HG03558 (cell line): ENCODE measurements around the gene LMO2.

ENCODE experiments used
- ATAC-seq: cut with Tn5 transposase; IDR thresholded peaks from one replicate; pipeline ENCODE4 v1.9.1; 2021; ENCODE audit warnings: moderate number of reproducible peaks; ENCODE audit not compliant: unreplicated experiment; ENCODE audit errors: extremely low read depth

Gene LMO2

DNA sequence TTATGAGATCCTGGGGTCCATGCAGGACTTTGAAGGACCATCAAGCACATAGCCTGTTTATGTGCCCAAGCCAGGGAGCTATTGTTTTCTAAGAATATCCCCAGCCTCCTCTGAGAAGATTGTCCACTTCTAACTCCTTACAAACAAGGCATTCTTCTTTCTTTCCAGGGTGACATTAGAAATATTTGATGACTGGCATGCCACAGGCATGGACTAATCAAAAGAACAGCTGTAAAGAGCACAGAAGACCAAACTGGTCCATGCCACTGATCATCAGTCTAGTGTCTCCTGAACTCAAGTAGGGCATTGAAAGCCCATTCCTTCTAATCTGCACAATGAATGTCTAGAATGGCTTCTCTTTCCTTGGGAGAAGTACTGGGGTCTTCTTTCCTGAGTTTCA lies 24.9 kb upstream of the LMO2 start:
- no peak for ATAC-seq

DNA sequence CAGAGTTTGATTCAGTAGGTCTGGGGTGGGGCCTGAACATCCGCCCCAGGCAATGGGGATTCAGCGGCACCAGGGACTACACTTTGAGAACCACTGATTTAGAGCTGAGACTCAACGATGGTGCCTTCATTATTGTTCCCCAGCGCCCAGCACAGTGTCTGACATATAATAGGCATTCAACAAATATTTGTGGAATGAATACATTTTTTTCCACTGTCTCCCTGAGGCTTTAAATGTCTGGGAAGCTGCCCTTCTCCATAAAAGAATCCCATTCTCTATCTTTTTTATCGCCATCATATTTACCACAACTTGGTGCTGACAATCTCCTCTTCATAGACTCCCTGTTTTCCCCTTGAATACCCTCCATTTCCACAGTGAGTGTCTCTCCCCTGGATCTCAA lies 23.6 kb upstream of the LMO2 start:
- no peak for ATAC-seq

DNA sequence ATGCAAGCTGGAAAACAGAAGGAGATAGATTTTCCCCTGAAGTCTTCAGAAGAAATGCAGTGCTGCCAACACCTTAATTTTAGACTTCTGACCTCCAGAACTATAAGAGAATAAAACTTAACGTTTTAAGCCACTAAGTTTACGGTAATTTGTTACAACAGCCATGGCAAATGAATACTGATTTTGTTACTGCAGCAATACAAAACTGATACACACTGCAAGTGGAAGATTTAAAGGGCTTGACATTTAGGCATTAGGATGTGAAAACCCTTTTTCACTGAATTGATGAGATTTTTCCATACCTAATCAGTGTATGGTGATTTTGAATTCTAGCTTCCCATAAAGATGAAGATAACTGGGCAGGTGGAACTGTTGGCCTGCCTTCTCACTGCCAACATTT lies 22.1 kb upstream of the LMO2 start:
- ATAC-seq: no peak

DNA sequence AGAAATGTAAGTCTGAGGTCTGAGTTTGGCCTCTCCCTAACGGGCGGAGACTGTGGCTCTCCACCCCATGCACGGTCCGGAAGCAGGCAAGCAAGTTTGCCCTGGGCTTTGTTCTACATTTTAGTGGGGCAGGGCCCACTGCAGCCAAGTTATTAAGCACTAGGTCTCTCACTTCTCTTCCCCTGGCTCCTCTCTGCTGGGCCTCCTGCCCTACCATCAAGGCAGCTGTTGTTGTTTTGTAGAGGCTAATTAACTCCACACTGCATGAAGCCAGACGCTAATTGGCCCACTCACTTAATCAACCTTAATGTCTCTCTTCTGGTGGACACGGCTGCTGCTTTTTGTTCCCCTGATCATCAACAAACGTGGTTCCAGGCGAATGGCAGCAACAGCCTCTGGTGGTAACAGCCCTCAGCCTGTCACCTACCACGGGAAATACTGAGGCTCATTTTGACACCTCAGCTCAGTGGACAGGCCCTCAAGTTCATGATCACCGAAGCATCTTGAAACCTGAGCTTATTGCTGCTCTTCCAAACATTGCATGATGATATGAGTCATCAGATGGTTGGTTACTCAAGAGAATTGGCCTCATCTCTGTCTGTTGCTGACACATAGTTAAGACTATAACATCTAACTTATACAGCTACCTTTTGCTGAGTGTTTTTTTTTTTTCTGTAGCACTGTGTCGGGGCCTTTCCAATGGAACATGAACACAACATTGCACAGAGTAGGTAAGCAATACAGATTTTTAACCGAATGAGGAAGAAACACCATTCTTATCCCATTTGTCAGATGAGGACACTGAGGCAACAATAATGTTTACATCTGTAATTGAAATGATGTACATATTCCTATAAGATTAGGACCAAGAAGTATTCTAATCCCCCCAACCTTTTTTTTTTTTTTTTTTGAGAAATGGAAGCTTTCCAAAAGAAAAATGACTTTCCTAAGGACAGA lies 20.8 kb upstream of the LMO2 start:
- peak; percentile 52 for ATAC-seq

DNA sequence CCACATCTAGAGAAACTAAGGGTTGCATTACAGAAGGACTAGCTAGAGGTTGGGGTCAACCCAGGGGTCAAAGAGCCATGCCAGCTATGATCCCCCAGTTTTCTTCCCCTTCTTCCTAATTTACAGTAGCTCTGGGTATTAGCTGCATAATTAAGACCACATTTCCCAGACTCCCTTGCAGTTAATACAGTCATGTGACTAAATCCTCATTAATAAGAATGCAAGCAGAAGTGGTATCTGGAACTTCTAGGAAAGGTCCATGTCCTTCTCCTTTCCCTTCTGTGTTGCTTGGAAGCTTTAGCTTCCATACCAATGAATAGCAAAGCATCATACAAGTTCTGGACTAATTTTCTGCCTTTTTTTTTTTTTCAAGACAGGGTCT lies 19.1 kb upstream of the LMO2 start:
- ATAC-seq: no peak

DNA sequence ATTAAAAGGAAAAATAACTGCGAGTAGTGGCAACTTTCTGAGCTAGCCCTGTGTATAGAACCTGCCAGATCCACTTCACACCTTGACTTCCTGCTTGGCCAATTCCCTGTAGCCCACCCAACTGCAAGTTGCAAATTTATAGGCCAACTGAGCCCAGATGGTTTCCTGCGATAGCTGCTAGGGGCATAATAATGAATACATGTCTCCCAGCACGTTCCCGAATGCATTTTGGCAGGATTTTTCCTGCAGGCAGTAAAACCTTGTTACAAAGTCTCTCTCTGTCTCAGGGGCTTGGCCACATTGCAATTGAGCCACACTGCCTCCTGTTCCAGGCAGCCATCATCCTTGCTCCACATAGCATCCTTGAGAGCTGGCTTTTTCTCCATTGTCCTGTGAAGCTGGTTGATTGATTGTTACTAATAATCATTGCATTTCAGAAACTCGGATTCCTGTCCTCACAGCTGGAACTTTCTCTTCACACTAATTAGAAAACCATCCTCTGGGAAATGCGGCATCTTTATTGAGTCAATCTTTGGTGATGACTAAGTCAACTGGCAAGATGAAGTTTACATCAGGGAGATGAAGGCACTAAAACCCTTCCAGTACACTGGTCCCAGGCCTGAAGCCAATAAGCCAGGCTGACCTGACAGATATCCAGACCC lies 18.6 kb upstream of the LMO2 start:
- no peak for ATAC-seq

DNA sequence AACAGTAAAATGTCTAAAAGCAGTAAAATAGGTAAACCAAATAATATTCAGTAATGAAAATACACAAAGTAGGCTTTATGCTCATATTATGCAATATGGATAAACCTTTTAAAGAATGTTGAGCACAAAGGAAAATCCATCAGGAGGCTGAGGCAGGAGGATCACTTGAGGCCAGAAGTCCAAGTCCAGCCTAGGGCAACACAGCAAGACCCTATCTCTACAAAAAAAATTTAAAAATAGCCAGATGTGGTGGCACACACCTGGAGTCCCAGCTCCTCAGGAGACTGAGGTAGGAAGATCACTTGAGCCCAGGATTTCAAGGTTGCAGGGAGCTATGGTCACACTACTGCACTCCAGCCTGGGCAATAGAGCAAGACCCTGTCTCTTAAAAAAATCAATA lies 17.7 kb upstream of the LMO2 start:
- ATAC-seq: no peak

DNA sequence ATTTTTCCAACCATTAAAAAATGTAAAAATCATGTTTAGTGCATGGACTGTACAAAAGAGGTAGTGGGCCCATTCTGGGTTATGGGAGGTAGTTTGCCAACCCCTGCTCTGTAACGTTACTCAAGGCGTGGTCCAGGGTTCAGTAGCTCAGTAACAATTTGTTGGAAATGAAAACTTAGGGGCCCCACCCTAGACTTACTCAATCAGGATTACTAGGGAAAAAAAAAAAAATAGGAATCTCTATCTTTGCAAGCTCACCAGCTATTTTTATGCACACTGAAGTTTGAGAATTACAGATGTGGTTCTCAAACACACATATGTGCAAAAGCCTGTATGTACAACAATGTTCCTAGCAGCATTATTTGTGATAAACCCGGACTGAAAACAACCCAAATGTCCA lies 17.3 kb upstream of the LMO2 start:
- no peak for ATAC-seq

DNA sequence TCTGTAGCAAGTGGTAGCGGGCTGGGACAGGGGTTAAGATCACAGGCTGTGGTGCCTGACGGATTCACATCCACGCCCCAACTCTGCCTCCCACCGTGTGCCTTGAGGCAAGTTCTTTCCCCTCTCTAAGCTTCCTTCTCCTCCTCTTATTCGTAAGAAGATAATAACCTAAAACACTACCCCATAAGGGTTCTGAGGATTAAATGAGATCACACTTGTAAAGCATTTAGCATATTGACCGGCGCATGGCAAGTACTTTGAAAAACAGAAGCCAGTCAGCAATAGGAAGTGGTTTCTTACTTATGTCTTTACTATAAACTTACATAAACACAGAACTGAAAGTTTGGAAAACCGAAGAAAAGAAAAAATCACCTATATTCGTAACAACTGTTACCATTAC lies 15.5 kb upstream of the LMO2 start:
- no peak for ATAC-seq

DNA sequence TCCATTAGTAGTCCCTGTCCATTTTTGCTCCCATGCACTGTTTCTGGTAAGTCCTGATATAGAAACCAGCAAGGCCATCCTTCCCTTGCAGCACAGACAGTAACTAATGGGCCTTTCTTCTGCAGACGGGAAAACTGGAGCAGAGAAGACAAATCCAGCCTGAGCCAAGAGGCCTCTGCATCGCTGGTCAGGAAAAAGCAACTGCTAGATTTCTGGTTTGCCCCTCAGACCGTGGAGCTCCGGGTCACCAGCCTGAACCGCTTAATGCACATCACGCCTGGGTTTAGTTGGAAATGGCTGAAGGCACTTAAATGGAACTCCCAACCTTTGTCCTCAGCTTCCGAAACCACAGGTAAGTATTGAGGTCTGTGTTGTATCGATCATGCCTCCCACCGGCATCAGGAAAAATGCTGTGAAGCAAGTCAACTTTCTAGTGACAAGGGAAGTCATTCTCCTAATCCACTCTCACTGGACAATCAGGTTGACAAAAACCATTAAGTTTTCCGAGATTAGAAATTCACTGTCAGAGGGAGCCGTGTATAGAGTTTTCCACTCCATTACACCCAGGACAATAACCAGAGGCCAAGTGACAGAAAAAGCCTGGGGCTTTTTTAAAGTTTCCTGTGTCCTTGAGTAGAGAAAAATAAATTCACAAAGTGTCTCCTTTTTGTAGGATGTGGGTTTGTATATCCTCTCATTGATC lies 14.8 kb upstream of the LMO2 start:
- ATAC-seq: no peak

DNA sequence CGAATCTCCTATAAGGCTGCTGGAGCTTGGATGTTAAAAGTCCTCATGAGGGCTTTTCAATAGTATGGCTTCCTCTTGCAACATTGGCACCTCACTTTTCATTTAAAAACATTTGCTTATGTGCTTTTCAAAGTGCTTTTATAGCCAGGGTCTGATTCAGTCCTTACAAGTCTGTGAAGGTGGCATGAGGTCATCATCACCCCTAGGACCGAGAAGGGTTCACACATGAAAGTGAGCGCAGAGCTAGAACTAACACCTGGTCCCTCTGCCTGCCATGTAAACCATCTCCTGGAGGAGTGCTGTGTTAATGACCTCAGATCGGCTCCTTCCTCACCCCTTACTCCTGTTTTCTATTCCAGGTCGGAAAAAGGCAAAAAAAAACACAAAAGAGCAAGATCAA lies 12.2 kb upstream of the LMO2 start:
- no peak for ATAC-seq

DNA sequence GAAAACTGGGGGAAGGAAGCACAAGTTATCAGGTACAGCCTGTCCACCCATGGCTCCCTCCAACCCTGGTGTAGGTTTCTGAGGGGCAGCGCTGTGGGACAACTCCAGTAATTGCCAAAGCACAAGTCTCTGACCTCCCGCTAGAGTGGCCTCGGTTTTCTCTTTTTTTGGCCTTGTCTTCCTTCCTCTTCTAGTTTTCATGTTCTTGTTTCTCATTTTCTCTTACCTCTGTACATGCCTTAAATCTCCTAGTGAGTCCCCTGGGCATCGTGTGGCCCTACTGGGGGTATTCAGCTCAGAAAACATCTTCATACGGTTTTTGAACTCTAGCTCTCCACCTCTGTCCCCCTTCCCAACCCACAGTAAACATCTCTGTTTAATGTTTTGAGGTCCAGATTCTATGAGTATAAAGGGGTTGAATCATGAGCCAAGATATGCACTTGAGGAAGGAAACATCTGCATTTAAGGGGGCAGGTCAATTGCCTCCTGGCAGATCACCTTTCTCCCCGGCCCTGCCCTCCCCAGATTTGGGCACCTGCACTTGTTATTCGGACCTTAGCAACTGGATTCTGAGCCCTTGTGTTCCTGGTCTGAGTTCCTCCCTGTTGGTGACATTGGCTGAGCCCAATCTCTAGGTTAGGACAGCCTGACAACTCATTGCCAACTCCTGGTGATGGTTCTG lies 8.4 kb upstream of the LMO2 start:
- no peak for ATAC-seq

DNA sequence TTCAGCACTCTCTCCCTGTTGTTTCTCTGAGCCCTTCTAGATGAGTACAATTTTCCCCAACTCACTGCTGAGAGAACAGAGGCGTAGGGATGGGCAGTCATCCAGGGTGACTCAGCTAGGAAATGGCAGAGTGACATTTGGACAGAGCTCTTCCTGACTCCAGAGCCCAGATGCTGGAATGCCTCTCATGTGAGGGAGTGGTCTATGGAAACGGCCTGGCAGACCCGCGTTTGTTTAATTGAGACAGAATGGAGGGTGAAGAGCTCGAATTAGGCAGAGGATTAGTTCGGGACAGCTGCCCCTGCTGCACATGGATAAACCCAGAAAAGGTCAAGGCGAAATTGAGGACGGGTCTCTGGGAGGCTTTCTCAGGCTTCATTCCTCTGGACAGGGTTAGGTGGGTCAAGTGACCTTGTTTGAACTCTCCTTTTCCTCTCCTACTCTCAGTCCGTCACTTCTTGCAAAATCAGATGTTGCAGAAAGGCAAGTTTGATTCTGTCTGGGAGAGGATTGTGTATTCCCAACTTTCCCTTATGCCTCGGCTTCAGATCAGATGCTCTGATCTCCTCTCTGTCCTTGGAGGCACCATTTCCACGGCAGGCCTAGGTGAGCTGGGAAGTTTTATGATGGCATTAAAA lies 7.6 kb upstream of the LMO2 start:
- ATAC-seq: no peak

DNA sequence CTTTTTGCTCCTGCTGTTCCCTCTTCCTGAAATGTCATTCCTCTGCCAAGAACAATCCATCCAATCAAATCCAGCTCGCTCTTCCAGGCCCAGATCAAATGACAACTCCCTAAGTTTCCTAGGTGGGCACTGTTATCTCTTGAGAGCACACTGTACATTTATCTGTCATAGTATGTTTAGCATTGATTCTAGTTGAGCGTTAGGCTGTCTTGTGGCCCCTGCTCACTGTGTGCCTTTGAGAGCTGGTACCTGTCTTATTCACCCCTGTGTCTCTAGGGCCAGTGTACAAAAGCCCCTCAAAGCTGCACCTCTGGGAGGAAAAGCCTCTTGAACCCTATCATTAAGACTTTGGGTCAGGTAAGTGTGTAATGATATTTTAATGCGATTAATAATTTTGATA lies 7.1 kb upstream of the LMO2 start:
- ATAC-seq: no peak

DNA sequence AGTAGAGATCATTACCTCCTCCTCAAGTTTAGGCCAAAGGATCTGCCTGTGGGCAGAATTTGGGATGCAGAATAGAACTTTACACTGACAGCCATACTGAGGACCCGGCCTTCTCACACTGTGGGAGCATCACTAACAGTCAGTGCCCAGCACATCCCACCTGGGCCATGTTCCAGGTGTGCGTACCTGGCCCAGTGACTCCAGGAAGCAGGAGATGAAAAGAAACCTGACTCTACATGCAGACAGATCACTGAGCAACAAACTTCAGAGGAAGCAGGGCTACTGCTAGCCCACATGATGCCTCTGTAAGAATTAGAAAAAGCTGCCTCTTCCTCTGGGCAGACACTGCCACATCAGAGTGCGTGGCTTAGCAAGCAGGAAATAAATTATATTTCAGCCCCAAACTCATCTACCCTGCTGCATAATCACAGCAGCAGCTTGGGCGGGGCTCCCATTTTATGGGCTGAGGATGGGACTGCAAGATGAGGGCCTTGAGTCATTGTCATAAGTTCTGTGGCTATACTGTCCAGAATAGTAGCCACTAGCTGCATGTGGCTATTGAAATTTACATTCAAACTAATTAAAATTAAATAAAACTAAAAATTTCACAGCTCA lies 6.0 kb upstream of the LMO2 start:
- ATAC-seq: no peak

DNA sequence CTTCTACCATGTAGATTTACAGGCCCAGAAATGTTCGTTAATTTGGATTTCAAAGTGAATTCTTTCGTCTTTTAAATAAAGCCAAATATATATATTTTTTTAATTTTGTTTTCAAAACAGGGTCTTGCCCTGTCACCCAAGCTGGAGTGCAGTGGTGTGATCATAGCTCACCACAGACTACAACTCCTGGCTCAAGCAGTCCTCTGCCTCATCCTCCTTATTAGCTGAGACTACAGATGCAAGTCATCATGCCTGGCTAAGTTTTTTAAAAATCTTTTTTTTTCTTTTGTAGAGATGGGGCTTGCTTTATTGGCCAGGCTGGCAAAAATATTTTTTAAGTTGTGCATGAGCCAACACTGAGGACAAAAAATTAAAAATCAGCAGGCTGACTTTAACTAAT lies 5.0 kb upstream of the LMO2 start:
- ATAC-seq: no peak

DNA sequence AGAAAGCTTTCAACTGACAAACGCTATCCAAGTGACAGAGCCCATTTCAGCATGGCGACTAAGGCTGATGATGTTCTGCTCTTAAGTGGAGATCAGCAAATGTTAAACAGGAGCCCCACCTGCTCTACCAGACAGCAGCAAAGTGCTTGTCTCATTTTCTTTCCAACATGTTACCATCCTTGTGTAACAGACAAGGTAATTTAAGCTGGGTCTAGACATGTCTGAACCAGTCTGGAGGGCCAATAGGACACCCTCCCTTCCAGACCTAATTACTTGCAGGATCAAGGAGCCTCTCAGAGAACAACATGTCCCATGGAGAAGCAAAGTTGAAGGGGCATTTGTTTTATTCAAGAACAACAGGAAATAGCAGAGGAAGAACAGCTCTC lies 3.9 kb upstream of the LMO2 start:
- ATAC-seq: no peak

DNA sequence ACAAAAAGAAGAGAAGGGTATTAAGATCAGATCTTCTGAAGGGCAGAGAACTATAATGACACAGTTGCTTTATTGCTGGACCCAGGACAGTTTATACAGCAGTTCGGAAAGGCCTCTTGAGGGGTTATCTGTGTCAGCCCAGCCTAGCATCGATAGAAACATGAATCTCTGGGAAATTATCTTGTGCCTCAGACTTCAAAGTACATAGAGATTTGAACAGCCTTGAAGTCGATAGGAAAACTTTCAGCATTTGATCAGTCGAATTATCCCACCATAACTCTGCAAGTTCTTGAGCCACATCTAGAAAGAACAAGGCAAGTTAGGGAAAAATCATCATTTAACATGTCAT lies 2.5 kb upstream of the LMO2 start:
- ATAC-seq: no peak

DNA sequence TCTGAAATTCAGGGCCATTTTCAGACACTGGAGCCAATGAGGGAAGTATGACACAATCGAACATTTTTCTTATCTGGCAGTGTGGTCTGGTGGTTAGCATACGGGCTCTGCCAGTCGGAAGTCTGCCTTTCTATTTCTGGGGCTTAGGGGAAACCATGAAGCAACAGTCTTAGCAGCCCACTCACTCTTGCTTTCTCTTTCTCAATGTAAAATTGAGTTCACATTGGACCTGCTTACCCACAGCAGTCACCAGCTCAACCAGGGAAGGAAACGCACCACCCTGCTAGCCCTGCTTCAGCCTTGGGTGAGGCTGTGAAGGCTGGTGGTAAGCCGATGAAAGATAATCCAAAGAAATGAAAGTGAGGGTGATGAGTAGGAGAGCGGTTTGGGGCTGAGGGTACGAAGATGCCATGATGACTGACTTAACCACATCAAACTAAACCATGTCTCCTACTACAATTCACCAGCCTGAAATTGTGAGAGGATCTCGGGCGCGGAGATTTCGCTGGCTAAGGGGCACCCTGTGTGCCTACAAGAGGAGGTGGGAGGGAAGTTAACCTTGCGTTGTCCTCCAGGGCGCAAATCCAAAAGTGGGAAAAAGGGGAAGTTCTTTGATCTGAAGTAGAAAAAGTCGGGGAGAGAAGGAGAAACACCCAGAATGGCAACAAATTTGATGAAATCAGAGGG lies 2.0 kb upstream of the LMO2 start:
- ATAC-seq: peak; percentile 68
